Uterus (tissue), 2 donors: ENCODE data around the gene TAF1B.

Experiments
- POLR2A ChIP-seq, 2 donors: fragments of 450-650 bp; IDR thresholded peaks; one replicate each; pipeline ENCODE4 v1.6.1; 2016; ENCODE audit warnings: antibody characterized with exemption in 2 of 2, mild to moderate bottlenecking in 1 of 2, moderate library complexity in 1 of 2
- TF ChIP-seq, protein P1 (sequence below), 4 experiments: fragments of 200-600 bp in 2 of 4; fragments of 450-650 bp in 2 of 4; sonication (generic) in 2 of 4; IDR thresholded peaks; one replicate each; pipeline ENCODE4 v1.5.1; 2016 to 2019; ENCODE audit warnings: antibody characterized with exemption in 4 of 4, mild to moderate bottlenecking in 2 of 4, moderate library complexity in 1 of 4

DNA sequence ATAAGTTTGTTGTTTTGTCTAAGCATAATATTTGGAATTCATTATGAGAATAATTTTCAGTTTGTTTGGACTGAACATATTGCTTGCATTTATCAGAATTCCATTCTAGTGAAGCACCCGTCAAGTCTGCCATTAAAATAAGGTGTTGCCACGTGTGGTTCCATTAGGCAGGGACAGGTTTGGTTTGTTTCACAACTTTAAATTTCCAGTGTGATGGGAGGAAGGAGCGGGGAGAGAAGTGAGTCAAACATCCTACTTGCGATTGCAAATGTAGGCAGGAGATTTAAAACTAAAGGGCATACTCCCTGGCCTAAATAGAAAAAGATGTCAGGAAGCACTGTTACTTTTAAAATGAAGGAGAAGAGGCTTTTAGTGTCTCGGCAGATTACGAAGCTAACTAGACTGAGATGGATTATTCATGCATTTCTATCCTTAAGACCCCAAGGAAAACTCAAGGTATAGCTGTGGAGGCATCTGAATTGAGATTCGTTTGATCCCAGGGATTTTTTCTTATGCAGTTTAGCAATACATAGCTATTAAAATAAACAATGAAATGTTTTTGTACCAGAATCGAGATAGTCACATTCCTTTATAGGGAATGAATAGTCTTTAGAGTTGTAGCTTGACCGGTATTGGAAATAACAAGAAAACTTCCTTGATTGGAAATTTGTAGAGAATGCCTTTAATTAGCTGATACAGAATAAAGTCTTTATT is 128.0 kb downstream of the TAF1B start:
- TF ChIP-seq, protein P1, sequence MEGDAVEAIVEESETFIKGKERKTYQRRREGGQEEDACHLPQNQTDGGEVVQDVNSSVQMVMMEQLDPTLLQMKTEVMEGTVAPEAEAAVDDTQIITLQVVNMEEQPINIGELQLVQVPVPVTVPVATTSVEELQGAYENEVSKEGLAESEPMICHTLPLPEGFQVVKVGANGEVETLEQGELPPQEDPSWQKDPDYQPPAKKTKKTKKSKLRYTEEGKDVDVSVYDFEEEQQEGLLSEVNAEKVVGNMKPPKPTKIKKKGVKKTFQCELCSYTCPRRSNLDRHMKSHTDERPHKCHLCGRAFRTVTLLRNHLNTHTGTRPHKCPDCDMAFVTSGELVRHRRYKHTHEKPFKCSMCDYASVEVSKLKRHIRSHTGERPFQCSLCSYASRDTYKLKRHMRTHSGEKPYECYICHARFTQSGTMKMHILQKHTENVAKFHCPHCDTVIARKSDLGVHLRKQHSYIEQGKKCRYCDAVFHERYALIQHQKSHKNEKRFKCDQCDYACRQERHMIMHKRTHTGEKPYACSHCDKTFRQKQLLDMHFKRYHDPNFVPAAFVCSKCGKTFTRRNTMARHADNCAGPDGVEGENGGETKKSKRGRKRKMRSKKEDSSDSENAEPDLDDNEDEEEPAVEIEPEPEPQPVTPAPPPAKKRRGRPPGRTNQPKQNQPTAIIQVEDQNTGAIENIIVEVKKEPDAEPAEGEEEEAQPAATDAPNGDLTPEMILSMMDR (IDR thresholded peaks at IDR 0.05), result no peak
- no peak for TF ChIP-seq POLR2A (IDR thresholded peaks at IDR 0.05)
